Right hindlimb (tissue), 1 donor: ENCODE data around the gene ANKRD62.
"Not testable (repeated sequence)": the region's sequence is repeated elsewhere in the genome, so short reads cannot be mapped to it uniquely, and the experiment has no call there.

ENCODE experiments used
- DNase-seq: peaks from one replicate; pipeline ENCODE4 v3.0.0-alpha.2; 2018

ANKRD62 gene

DNA sequence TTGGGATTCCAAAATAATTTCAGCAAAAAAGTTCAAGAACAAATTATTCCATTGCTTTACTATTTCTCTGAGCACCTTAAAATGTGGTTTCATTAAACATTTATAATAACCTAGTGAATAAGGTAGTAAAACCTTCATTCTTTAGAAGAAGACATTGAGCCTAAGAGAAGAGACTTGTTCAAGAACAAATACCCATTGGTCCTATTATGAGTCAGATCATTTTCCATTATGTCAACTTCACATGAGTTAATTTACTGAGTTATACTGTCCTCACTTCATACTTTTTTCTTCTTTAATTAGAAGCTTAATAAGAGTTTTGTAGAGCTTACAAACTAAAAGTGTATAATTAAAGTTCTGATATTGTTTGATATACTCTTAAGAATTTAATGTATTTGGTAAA is 5.5 kb downstream of the ANKRD62 start:
- DNase-seq = no peak

DNA sequence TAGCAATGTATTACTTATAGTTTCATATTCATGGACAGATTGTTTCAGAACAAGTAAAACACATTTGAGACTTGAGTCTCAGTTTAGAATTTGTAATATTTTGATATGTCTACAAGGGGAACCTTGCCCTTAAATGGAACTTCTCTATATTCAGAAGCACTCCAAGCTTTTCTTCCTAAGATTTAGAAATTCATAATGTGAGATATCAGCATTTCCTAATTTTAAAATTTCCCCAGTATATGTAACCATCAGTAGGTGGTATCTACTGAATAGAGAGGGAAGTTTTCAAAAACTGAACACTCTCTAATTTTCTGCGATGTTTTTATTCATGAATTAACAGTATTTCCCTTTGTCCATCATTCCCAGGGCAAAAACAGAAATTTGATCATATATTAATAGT is 7.6 kb downstream of the ANKRD62 start:
- no peak for DNase-seq

DNA sequence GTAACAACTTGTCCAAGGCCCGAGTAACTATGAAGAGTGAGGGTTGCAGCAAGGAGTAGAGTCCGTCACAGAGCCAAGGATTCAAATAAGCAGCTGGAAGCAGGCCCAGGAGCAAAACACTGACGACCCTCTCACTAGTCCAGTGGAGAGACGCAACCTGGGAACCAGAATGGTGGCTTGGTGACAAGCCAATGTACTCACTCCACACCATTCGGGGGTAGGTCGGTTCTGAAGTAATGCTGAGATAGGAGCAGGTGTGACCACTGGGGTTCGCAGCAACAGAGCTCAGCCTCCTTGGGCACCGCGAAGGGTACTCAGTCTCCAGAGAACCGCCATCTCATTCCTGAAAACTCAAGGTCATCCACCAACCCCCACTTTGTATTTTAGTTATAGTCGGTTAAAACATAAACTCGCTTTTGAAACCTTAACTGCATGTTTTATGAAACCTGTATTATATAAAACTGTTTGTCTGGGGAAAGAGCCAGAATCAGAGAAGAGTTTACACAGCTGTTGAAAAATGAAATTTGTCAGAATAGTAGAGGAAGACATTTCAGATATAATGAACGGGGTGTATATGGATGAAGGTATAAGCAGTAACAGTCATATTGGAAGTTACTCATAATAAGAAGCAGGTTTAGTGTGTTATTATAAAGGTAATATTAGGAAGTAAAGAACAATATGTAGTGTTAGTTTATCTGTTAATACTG is 8.6 kb downstream of the ANKRD62 start:
- DNase-seq = no peak

DNA sequence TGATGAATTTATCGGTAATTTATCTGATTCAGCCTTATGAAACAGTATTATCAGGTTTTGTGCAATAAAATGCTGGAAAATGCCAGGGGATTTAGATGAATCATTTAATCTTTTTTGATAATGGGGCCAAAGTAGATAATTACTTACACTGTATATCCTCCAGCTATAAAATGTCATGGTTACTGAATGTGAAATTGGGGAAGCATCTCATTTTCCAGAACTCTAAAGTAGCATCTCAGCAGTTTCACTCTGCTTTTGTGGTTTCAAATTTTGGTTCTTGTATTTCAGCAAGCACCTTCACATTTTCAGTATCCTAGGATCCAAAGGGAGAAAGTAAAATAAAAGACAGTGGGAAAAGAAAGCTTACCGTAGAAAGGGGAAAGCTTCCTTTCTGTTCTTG is 12.8 kb downstream of the ANKRD62 start:
- DNase-seq = no peak

DNA sequence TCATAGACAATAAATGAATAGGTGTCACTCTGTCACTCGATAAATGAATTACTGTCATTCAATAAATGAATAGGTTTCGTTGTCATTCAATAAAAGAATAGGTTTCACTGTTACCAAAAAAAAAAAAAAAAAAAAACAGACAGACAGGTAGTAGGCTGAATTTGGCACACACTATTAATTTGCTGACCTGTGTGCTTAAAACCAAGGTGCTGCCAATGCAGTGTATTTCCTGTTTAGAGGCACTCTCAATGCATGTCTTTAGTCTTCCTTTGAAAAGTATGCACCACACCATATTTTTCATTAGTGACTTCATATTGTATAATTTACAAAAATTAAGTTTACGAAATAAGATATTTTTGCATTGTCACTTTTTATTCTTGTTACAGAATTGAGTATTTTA is 16.2 kb downstream of the ANKRD62 start:
- DNase-seq = no peak

DNA sequence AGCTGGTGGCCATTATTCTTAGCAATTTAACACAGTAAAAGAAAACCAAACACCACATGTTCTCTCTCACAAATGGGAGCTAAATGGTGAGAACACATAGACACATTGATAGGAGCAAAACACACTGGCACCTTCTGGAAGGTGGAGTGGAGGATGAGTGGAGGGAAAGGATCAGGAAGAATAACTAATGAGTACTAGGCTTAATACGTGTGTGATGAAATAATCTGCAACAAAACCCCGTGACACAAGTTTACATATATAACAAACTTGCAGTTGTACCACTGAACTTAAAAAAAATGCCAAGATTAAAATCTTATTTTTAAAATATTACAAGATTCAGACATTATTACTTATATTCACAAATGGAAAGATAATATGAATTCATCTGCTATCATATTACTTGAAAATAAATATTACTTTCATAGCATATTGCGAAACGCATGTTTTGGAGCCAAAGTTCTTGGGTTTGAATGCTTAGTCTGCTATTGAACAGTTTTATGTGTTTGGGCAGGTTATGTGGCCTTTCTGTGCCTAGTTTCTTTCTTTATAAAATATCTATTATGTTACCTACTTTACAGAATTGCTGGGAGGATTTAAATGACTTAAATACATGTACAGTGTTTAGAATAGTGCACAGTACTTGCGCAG is 20.5 kb downstream of the ANKRD62 start:
- no peak for DNase-seq

DNA sequence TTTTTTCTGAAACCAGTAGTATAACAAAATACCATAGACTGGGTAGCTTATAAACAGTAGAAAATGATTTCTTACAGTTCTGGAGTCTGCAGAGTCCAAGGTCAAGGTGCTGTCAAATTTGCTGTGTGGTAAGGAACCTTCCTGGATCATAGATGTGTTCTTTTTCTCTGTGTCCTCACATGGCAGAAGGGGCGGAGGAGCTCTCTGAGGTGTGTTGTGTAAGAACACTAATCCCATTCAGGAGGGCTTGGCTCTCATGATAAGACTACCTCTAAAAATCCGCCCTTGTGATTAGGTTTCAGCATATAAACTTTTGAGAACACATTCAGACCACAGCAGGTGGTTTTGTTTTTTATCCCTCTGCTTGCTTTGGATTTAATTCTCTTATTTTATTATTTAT is 25.7 kb downstream of the ANKRD62 start:
- no peak for DNase-seq

DNA sequence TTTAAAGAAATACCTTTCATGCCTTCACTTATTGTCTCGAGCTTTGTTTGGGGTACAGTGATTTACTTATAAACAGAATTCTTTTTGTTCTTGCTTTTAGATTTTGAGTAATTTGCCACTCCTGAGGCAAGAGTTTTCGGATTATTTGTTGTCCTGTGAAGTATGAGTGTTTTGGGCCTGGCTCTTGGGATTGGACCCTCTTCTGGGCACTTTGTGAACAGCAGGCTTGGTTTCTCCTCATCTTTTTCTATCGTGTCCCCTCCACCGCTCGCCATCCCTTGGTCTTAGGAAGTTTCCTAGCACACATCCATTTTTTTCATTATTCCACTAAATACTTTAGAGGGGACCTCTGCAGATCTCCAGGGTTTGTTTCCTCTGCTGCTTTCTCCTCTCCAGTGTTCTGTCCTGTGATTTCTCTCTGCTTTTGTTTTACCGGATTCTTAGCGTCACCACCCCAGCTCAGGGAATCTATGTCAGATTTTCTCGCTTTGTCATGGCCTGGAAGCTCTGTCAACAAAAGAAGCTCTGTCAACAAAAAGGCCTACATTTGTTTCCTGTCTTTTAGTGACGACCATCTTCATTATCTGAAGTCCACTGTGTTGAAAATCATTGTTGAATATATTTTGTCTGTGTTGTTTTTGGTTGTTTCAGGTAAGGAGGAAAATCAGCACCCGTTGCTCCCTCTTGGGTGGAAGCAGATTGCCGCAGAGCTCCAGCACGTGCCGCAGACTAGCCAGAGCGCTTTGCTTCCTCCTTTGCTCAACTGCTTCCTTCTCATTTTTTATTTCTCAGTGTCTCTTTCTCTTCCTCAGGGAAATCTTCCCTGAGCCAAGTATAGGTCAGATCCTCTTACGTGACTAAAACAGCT is 27.8 kb downstream of the ANKRD62 start:
- no peak for DNase-seq

DNA sequence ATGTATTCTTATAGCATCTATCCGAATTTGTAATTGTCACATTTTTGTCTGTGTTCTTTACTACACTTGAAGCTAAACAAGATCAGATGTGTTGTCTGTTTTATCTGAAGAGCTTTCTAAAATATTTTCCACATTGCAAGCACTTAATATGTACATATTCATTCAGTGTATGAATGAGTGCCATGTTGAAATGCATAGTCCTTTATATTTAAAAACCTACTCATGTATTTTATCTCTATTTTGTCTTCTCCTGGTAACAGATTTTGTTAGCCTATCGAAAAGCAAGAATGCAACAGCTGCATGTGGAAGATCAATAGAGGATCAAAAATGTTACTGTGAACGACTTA is 28.4 kb downstream of the ANKRD62 start:
- DNase-seq = not testable (repeated sequence)

DNA sequence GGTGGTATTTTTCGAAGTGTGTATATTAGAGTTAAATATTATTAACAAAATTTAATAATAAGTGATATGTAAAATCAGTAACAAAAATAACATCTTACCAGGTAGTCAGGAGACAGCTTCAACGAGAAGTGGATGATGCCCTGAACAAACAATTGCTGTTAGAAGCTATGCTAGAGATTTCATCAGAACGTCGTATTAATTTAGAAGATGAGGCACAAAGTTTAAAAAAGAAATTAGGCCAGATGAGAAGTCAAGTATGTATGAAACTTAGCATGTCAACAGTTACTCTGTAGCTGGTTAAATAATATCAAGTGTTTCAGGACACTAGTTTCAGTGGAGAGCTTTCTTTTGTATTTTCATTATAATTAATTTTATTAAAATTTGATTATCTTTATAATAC is 34.0 kb downstream of the ANKRD62 start:
- not testable (repeated sequence) for DNase-seq

DNA sequence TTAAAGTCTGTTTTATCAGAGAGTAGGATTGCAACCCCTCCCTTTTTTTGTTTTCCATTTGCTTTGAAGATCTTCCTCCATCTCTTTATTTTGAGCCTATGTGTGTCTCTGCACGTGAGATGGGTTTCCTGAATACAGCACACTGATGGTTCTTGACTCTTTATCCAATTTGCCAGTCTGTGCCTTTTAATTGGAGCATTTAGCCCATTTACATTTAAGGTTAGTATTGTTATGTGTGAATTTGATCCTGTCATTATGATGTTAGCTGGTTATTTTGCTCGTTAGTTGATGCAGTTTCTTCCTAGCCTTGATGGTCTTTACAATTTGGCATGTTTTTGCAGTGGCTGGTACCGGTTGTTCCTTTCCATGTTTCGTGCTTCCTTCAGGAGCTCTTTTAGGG is 45.2 kb downstream of the ANKRD62 start:
- DNase-seq = not testable (repeated sequence)

DNA sequence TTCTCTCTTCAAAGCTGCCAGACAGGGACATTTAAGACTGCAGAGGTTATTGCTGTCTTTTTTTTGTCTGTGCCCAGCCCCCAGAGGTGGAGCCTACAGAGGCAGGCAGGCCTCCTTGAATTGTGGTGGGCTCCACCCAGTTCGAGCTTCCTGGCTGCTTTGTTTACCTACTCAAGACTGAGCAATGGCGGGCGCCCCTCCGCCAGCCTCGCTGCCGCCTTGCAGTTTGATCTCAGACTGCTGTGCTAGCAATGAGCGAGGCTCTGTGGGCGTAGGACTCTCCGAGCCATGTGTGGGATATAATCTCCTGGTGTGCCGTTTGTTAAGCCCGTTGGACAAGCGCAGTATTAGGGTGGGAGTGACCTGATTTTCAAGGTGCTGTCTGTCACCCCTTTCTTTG is 47.2 kb downstream of the ANKRD62 start:
- DNase-seq = not testable (repeated sequence)

DNA sequence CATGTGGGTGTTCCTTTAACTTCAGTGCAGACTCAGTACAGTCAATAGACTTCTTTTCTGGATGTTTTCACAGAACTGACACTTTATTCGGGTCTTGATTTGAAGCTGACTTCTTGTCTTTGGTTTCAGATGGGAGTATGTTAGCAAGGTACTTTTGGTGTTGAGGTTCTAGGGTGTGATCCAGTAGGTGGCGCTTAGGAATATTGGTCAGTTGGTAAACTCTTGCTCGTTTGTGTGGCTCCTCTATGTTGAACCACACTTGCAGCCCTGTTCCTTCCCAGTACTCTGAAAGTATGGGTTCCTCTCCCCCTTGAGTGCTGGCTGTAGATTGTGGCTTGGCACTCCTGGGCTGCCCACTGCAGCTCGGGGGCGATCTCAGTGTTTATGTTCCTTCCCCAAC is 48.1 kb downstream of the ANKRD62 start:
- DNase-seq = not testable (repeated sequence)

DNA sequence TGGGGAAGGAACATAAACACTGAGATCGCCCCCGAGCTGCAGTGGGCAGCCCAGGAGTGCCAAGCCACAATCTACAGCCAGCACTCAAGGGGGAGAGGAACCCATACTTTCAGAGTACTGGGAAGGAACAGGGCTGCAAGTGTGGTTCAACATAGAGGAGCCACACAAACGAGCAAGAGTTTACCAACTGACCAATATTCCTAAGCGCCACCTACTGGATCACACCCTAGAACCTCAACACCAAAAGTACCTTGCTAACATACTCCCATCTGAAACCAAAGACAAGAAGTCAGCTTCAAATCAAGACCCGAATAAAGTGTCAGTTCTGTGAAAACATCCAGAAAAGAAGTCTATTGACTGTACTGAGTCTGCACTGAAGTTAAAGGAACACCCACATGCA is 55.8 kb downstream of the ANKRD62 start:
- not testable (repeated sequence) for DNase-seq

DNA sequence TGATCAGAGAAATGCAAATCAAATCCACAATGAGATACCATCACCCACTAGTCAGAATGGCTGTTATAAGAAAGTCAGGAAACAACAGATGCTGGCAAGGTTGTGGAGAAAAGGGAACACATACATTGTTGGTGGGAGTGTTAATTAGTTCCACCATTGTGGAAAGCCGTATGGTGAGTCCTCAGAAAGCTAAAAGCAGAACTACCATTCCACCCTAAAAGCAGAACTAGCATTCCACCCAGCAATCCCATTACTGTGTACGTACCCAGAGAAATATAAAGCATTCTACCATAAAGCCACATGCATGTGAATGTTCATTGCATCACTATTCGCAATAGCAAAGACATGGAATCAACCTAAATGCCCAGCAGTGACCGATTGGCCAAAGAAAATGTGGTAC is 60.7 kb downstream of the ANKRD62 start:
- no peak for DNase-seq

DNA sequence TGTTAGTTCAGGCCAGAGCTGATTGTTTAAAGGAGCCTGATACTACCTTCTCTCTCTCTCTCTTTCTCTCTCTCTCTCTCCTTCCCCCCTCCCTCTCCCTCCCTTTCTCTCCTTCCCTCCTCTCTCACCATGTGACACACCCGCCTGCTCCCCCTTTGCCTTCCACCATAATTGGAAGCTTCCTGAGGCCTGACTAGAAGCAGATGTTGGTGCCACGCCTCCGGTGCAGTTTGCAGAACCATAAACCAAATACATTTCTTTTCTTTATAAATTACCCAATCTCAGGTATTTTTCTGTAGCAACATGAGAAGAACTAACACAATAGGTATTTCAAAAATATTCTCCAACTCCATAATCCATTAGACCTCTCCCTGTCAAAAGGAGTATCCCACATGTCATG is 62.4 kb downstream of the ANKRD62 start:
- DNase-seq = no peak

DNA sequence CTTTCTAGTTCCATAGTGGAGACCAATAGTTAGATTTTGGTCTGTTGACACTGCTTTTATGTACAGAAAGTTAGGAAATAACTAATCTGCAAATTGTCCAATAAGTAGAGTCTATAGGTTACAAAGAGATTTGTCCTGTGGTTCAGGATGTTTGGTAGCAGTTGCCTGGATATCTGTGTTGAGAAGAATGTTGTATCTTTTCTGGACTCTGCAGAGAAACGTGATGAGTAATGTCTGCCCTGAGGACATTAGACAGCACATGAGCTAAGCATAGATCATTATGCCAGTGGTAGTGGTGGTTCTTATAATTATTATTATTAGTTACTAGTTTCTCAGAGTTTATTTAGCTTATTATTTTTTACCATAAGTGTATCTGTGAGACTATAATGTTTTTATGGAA is 65.8 kb downstream of the ANKRD62 start:
- DNase-seq = no peak

DNA sequence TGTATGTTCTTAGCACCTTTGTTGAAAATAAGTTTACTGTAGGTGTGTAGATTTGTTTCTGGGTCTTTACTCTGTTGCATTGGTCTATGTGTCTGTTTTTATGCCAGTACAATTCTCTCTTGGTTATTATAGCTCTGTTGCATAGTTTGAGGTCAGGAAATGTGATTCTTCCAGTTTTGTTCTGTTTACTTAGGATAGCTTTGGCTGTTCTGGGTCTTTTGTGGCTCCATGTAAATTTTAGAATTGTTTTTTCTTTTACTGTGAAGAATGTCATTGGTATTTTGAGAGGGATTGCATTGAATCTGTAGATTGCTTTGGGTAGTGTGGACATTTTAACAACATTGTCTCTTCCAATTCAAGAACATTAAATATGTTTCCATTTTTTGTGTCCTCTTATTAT is 69.1 kb downstream of the ANKRD62 start:
- DNase-seq = no peak

DNA sequence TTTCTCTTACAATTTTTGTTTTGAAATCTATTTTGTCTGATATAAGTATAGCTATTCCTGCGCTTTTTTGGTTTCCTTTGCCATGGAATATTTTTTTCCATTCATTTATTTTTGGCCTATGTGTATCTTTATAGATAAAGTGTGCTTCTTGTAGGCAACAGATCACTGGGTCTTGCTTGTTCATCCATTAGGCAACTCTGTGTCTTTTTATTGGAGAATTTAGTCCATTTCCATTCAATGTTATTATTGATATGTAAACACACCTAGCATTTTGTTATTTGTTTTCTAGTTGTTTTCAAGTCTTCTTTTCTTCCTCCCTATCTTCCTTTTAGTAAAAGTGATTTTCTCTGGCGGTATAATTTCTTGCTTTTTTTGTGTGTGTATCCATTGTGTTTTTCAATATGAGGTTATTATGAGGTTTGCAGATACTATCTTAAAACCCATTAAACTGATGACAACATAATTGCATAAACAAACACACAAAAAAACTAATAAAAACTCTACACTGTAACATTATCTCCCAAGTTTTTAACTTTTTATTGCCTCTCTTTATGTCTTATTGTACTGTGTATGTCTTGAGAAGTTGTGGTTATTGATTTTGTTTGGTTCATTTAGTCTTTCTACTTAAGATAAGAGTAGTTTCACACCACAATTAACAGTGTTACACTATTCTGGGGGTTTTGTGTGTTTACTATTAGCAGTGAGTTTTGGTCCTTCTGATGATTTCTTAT is 71.6 kb downstream of the ANKRD62 start:
- DNase-seq = no peak
